Stimulated activated CD4-positive, alpha-beta T cell treated with anti-CD3 and anti-CD28 coated beads, Interleukin-1b, Interleukin-23, amount 100 ng/mL, for 4 hours (primary cell): Measurements from ENCODE around the gene ARHGDIB.

Experiments used
- DNase-seq, 2 donors: peaks; one replicate each; pipeline ENCODE4 v3.0.0-alpha.2; 2020; ENCODE audit warnings: low read depth in 2 of 2

ARHGDIB gene

DNA sequence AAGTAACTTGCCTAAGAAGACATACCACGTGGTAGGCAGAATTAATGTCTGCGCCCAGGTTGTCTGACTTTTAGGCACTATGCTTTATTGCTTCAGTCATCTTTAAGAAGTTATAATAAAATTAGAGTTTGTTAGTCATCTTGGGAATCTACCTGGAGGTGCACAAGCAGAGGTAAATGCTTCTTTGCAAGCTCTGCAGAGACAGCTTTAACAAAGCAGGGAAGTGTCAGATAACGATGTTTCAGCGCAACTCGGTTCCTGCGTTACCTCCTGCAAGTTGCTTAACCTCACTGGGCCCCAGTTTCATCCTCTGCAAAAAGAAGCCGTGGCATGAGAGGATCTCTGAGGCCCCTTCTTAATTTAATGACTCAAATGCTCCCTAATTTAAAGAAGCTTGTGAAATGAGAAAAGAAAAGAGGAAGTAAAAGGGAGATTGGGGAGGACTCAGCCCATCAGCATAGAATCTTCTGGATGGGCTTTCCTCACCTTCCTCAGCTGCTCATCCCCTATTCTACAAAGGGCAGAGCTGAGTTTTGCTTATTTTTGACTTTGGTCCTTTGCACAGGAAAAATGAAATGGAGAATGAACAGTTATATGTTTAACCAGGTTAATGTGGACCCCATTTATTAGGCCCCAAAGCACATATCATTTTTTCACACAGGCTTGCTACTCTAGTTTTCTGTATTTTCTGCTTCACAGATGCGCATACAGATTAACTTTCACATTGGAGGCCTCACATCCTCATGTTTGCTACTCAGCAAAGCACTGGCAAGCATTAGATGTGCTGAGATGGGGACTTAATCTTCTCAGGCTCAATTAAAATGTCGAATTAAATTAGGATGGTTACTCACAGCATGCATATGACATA is 5.1 kb downstream of the ARHGDIB start:
- DNase-seq = no peak

- DNase-seq = no peak
Observed at GRCh38 chr12:14954269-14954668, 7.1 kb downstream of the ARHGDIB start.

DNA sequence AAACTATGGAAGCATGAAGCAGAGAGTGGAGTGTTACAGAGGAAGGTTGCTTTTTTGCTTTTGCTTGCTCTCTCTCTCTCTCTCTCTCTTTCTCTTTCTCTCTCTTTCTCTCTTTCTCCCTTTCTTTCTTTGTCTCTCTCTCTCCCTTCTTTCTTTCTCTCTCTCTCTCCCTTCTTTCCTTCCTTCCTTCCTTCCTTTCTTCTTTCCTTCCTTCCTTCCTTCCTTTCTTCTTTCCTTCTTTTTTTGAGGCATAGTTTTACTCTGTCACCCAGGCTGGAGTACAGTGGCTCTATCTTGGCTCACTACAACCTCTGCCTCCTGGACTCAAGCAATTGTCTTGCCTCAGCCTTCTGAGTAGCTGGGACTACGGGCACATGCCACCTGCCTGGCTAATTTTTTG is 7.6 kb downstream of the ARHGDIB start:
- no peak for DNase-seq

DNA sequence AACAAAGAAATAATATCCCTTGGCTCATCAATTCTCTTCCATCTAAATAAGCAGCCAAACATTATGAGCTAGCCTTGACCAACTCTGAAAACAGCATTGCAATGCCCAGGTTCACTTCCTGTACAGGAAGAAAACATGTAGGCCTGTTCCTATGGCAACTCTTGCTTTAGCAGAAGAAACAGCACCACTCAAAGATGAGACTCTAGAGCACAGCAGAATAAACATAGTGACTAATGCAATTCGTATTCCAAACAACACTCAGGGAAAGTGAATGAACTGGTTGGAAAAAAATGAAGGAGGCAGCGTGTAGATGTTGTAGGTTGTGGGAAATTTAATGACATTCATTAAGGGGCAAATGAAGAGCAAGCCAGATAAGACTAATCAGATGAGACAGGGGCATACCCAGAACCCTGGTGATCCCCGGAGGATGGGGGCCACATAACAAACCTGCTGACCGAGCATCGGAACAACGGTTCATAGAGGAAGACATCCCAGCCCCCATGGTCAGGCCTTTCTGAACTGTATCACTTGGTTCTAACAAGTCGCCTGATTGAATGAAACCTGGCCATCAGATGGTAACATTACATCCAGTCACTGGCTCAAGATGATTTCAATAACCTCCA is 9.0 kb downstream of the ARHGDIB start:
- DNase-seq = no peak

DNA sequence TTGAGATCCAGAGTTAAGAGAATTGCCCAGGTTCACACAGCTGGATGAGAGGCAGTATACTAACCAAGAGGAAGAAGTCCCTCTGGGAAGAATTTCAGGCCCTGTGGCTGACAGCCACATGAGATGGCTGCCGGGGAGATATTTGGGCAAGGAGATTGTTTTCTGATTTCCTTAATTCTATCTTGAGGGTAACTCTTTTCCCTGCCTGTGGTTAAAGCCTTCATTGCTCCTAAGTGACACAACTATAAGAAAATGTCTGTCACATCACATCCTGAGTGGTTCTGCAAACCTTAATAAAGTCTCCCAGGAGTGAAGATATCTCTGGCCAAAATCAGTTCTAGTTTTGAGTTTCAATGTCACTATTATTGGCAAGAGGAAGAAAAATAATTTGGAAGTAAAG is 9.6 kb downstream of the ARHGDIB start:
- DNase-seq = no peak

GRCh38 chr12:14950982-14951746 is 10.2 kb downstream of the ARHGDIB start:
- DNase-seq = no peak

- DNase-seq = no peak
Observed at GRCh38 chr12:14950421-14950820, 11.0 kb downstream of the ARHGDIB start.

DNA sequence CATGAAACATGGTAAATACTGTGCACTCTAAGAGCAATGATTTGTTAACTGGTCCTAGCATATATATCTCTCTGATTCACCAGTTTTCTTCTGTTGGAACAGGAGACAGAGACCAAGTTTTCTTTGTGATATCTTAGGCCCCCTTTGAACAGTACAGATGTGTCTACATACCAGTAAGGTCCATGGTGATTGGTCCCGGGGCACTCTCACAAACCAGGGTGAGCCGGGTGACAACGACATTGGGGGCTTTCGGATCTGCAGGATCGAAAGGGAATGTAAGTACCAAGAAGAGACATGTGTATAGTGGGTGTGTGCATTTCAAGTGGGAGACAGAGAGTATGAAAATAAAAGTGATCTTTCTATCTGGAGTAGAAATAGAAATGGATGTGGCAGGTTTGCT is 11.8 kb downstream of the ARHGDIB start:
- no peak for DNase-seq

DNA sequence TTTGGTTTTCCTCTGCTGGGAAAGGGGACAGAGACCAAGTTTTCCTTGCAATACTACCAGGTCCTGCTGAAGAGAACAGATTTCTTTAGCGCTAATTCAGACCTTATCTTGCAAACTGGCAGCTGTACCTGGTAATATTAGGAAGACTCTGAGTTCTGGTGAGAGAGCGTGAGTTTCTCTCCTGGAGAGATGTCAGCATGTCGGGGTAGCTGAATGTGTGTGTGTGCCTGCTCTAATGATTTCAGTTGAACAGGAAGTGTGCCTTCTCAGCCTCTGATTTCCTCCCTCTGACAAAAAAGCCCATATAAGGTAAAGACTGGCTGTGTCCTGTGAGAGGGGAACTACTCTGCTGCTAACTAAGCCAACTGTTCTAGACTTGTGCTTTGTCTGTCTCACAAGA is 12.7 kb downstream of the ARHGDIB start:
- DNase-seq = peak in 1 of 2 donors; percentile 45

DNA sequence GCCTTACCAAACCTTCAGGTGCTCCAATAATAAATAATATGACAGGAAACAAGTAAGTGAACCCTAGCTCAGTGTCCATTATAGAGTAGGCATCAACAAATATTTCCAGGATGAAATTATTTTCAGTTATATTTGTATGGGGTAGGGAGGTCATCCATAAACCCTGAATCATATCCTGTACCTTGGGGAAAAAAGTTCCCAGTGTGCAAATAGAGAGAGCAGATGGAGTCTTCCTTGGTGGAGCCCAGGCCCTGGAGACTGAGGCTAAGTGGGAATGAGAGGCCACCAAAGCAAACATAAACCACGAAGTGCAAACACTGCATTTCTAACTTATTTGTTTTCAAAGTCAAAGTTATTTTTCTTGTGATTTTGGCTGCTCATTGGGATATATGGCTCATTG is 14.5 kb downstream of the ARHGDIB start:
- no peak for DNase-seq

DNA sequence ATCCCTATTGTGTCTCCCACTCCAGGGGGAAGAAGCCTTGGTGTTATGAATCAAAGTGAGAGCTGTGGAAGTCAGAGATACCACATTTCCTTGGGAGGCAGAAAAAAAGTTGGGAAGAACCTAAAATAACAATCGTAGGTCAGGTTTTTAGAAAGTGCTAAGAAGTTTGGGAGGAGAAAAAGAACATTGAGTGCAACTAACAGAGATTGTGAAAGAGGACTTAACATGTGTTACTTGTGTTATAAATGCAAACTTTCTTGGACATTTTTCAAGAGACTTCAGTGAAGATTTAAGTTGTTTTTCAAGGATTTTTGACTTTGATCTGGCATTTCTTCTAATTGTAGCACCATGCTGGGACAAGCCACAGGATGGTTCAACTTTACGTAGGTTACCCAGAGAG is 15.2 kb downstream of the ARHGDIB start:
- DNase-seq = no peak

DNA sequence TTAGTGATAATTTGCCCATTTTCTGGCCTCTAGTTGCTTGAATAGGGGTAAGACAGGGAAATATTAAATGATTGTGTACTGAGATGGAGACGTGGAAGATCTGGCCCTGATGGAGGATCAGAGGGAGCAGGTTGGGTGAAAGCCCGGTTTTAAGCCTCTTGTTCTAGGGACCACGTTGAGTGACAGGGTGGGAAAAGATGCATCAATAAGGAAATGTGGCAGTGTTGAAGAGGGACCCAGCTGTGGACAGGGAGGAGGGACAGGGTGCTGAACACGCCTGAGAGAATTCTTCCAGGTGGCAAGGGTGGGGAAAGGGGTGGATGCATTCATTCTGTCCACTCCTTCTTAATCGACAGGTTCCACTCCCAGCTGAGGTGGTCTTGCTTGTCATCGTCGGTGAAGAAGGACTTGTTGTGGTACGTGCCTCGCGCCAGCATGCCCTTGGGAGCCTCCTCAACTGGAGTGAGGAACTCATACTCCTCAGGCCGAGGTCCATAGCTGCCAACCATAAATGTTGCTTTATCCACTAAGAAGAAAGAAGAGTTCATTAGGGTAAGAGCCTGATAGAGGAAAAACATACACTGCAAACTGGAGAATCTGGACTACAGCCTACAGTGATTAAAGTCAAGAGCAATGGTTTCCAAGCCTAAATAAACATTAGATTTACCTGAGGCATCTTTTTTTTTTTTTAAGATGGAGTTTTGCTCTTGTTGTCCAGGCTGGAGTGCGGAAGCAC is 19.0 kb downstream of the ARHGDIB start:
- no peak for DNase-seq

GRCh38 chr12:14941369-14941768 is 20.0 kb downstream of the ARHGDIB start:
- no peak for DNase-seq

DNA sequence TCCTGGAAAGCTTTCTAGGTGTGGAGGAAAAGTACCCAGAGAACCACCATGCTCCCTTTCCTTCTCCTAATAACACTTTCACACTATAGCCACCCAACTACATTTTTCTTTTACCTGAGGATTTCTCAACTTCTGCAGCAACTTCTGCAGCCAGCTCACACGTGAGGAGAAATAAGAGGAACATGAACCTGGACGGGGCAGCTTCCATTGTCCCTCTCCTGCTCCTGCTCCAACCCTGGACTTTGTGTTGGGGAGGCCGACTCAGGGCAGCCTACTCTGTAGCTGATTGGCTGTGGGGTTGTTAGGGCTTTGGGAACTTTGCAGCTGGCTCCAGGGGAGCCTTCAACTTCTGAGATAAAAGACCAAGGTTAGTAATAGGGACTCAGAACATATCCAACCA is 23.1 kb downstream of the ARHGDIB start, which contains the start of gene ERP27:
TSS of gene ERP27 (minus strand) at position 237 of the 400 bp plus-strand sequence. CDS start at position 208, 29 bp downstream.
- no peak for DNase-seq

GRCh38 chr12:14937689-14938088 is 23.7 kb downstream of the ARHGDIB start:
- no peak for DNase-seq

DNA sequence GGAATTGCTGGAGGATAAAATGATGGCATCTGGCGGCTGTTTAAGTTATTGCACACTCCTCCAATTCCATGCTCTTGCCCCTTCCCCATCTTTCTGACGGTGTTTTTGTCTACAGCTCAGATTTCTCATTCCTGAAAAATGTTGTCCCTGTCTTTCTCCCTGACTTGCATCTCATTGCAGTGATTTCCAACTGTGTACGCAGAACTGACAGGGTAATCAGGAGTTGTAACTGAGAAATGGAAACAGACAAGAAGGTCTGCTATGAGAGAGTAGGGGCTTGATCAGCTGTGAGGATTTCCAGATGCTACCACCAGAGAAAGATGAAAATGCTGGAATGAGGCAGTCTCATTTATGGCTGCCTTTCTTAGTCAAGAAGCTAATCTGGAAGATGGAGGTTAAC is 24.4 kb downstream of the ARHGDIB start:
- no peak for DNase-seq

DNA sequence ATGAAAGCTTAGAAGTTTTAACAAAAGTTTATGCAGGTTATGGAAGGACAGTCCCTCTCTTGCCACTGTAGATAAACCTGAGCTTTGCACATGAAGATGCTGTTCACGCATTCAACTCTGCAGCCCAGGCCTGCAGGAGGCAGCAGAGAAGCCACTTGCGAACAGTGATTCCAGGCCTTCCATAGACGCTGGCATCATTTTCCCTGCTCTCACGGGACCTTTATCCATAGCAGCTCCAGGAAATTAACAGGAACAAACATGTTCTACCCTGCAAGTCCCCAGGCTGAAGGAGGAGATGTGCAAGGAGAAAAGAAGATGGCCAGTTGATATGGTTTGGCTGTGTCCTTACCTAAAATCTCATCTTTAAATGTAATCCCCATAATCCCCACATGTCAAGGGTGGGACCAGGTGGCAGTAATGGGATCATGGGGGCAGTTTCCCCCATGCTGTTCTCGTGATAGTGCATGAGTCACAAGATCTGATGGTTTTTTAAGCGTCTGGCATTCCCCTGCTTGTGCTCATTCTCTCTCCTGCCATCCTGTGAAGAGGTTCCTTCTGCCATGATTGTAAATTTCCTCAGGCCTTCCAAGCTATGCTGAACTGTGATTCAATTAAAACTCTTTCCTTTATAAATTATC is 25.1 kb downstream of the ARHGDIB start:
- no peak for DNase-seq

GRCh38 chr12:14935031-14935430 is 26.4 kb downstream of the ARHGDIB start:
- no peak for DNase-seq

DNA sequence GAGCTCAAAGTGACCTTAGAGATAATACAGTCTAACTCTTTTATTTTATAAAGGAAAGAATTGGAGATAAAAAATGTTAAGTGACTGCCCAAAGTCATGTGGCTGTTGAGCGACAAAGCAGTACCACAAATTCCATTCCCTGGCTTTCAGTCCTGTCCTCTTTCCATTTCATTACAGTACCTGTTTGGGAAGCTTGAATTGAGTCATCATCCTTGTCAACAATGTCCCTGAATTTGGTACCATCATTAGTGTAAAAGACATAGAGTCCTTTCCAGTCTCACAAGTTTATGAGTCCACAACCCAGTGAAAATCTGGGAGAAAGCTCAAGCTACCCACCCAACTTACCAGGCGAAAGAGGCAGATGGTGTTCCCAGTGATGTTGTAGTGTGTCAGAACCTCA is 26.9 kb downstream of the ARHGDIB start:
- no peak for DNase-seq

GRCh38 chr12:14931791-14932560 is 29.4 kb downstream of the ARHGDIB start:
- DNase-seq = no peak

DNA sequence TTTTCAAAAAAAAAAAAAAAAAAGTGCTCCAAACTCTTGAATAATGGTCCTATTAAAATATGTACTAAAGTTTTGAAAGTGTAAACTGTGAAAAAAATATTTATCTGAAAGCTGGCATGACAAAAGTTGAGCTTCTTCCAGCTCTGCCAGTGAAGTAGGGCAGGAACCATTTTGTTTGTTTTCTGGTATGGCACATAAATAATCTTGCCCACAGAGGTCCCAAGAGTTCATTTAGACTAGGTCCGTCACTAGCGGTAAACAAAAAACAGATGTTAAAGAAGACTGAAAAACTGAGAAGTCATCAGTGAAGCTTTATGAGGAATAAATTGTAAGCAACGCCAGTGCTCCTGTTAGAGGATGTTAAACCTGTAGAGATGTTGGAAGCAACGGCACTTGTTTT is 30.0 kb downstream of the ARHGDIB start:
- no peak for DNase-seq
